ENCODE data around the gene BOD1L1. TPM values are rescaled to one million over a fixed set of nuclear protein-coding genes. Genes with fewer than 3 reads are reported as not detected.

BOD1L1 gene
- total RNA-seq, 2 donors from 2014 or later: 42.8 to 45.1 TPM

GRCh38 chr4:13611283-13611842, 16.2 kb downstream of the BOD1L1 start:
- H3K36me3 Mint-ChIP-seq (ENCODE audit: insufficient read depth in 2 of 2): peaks cover 10 to 37% of the 10 kb centered on the region in 2 donors
- no peak overlapping the region for H3K4me3 Mint-ChIP-seq
- ATAC-seq (replicated peaks in 1 of 2) (peak in 1 of 2 donors; percentile 28), DNase-seq (no peak)
- peak overlapping the region; percentile 50 for H3K27ac Mint-ChIP-seq
- no peaks in the 10 kb centered on the region for H3K9me3 Mint-ChIP-seq
- no peaks in the 10 kb centered on the region for H3K27me3 Mint-ChIP-seq (ENCODE audit: low read depth)
- H3K4me1 Mint-ChIP-seq (ENCODE audit: low read depth): peaks cover 10% of the 10 kb centered on the region

- no peaks in the 10 kb centered on the region for H3K4me1 Mint-ChIP-seq (ENCODE audit: low read depth)
- DNase-seq (no peak), ATAC-seq (replicated peaks in 1 of 2) (no peak)
- H3K27me3 Mint-ChIP-seq (ENCODE audit: low read depth): no peaks in the 10 kb centered on the region
- H3K27ac Mint-ChIP-seq: no peak overlapping the region
- H3K4me3 Mint-ChIP-seq: no peak overlapping the region
- H3K36me3 Mint-ChIP-seq (ENCODE audit: insufficient read depth in 2 of 2): peaks cover 23 to 47% of the 10 kb centered on the region in 2 donors
- no peaks in the 10 kb centered on the region for H3K9me3 Mint-ChIP-seq
Measured at GRCh38 chr4:13605330-13605729, 22.2 kb downstream of the BOD1L1 start.

- H3K27ac Mint-ChIP-seq: no peak overlapping the region
- H3K4me1 Mint-ChIP-seq (ENCODE audit: low read depth): no peaks in the 10 kb centered on the region
- peaks cover 21 to 34% of the 10 kb centered on the region in 2 donors for H3K36me3 Mint-ChIP-seq (ENCODE audit: insufficient read depth in 2 of 2)
- no peaks in the 10 kb centered on the region for H3K9me3 Mint-ChIP-seq
- H3K4me3 Mint-ChIP-seq: no peak overlapping the region
- DNase-seq (no peak), ATAC-seq (replicated peaks in 1 of 2) (no peak)
- no peaks in the 10 kb centered on the region for H3K27me3 Mint-ChIP-seq (ENCODE audit: low read depth)
Measured at GRCh38 chr4:13601848-13602247, 25.7 kb downstream of the BOD1L1 start.

GRCh38 chr4:13601048-13601447, 26.5 kb downstream of the BOD1L1 start:
- no peak for DNase-seq
- Mint-ChIP-seq H3K36me3 (ENCODE audit: insufficient read depth in 2 of 2) (peaks cover 23 to 30% of the 10 kb centered on the region in 2 donors), H3K27ac (no peak overlapping the region), H3K9me3 (no peaks in the 10 kb centered on the region), H3K27me3 (ENCODE audit: low read depth) (no peaks in the 10 kb centered on the region), H3K4me3 (no peak overlapping the region), H3K4me1 (ENCODE audit: low read depth) (no peaks in the 10 kb centered on the region)
- ATAC-seq (replicated peaks in 1 of 2): no peak

GRCh38 chr4:13599159-13599558, 28.4 kb downstream of the BOD1L1 start:
- Mint-ChIP-seq H3K4me3 (no peak overlapping the region), H3K9me3 (no peaks in the 10 kb centered on the region), H3K36me3 (ENCODE audit: insufficient read depth in 2 of 2) (peaks cover 18 to 26% of the 10 kb centered on the region in 2 donors), H3K27ac (no peak overlapping the region), H3K4me1 (ENCODE audit: low read depth) (no peaks in the 10 kb centered on the region), H3K27me3 (ENCODE audit: low read depth) (no peaks in the 10 kb centered on the region)
- no peak for DNase-seq
- no peak for ATAC-seq (replicated peaks in 1 of 2)

- no peak for ATAC-seq (replicated peaks in 1 of 2)
- H3K27ac Mint-ChIP-seq: no peak overlapping the region
- peaks cover 12 to 13% of the 10 kb centered on the region in 2 donors for H3K36me3 Mint-ChIP-seq (ENCODE audit: insufficient read depth in 2 of 2)
- DNase-seq: no peak
- H3K27me3 Mint-ChIP-seq (ENCODE audit: low read depth): no peaks in the 10 kb centered on the region
- no peaks in the 10 kb centered on the region for H3K9me3 Mint-ChIP-seq
- no peak overlapping the region for H3K4me3 Mint-ChIP-seq
- H3K4me1 Mint-ChIP-seq (ENCODE audit: low read depth): no peaks in the 10 kb centered on the region
Measured at GRCh38 chr4:13597604-13598003, 29.9 kb downstream of the BOD1L1 start.

- H3K4me1 Mint-ChIP-seq (ENCODE audit: low read depth): no peaks in the 10 kb centered on the region
- ATAC-seq (replicated peaks in 1 of 2) (no peak), DNase-seq (no peak)
- H3K9me3 Mint-ChIP-seq: no peaks in the 10 kb centered on the region
- no peaks in the 10 kb centered on the region for H3K27me3 Mint-ChIP-seq (ENCODE audit: low read depth)
- H3K36me3 Mint-ChIP-seq (ENCODE audit: insufficient read depth in 2 of 2): peaks cover 10 to 11% of the 10 kb centered on the region in 2 donors
- H3K4me3 Mint-ChIP-seq: no peak overlapping the region
- H3K27ac Mint-ChIP-seq: no peak overlapping the region
Measured at GRCh38 chr4:13597141-13597540, 30.4 kb downstream of the BOD1L1 start.

- Mint-ChIP-seq H3K36me3 (ENCODE audit: insufficient read depth in 2 of 2) (peaks cover 2 to 13% of the 10 kb centered on the region in 2 donors), H3K27me3 (ENCODE audit: low read depth) (no peaks in the 10 kb centered on the region), H3K4me1 (ENCODE audit: low read depth) (no peaks in the 10 kb centered on the region), H3K4me3 (no peak overlapping the region), H3K27ac (no peak overlapping the region), H3K9me3 (no peaks in the 10 kb centered on the region)
- no peak for ATAC-seq (replicated peaks in 1 of 2)
- DNase-seq: no peak
Measured at GRCh38 chr4:13592220-13592619, 35.3 kb downstream of the BOD1L1 start.

- no peaks in the 10 kb centered on the region for H3K27me3 Mint-ChIP-seq (ENCODE audit: low read depth)
- no peaks in the 10 kb centered on the region for H3K4me1 Mint-ChIP-seq (ENCODE audit: low read depth)
- DNase-seq (no peak), ATAC-seq (replicated peaks in 1 of 2) (no peak)
- H3K9me3 Mint-ChIP-seq: no peaks in the 10 kb centered on the region
- no peak overlapping the region for H3K4me3 Mint-ChIP-seq
- peaks cover 0 to 15% of the 10 kb centered on the region in 2 donors for H3K36me3 Mint-ChIP-seq (ENCODE audit: insufficient read depth in 2 of 2)
- H3K27ac Mint-ChIP-seq: no peak overlapping the region
Measured at GRCh38 chr4:13590766-13591165, 36.8 kb downstream of the BOD1L1 start.

GRCh38 chr4:13588954-13589353, 38.6 kb downstream of the BOD1L1 start:
- H3K27ac Mint-ChIP-seq: no peak overlapping the region
- H3K27me3 Mint-ChIP-seq (ENCODE audit: low read depth): no peaks in the 10 kb centered on the region
- H3K36me3 Mint-ChIP-seq (ENCODE audit: insufficient read depth in 2 of 2): peaks cover 2 to 14% of the 10 kb centered on the region in 2 donors
- no peaks in the 10 kb centered on the region for H3K9me3 Mint-ChIP-seq
- no peak for DNase-seq
- no peaks in the 10 kb centered on the region for H3K4me1 Mint-ChIP-seq (ENCODE audit: low read depth)
- ATAC-seq (replicated peaks in 1 of 2): no peak
- no peak overlapping the region for H3K4me3 Mint-ChIP-seq

- Mint-ChIP-seq H3K27ac (no peak overlapping the region), H3K27me3 (ENCODE audit: low read depth) (no peaks in the 10 kb centered on the region), H3K4me1 (ENCODE audit: low read depth) (no peaks in the 10 kb centered on the region), H3K36me3 (ENCODE audit: insufficient read depth in 2 of 2) (peaks cover 5 to 15% of the 10 kb centered on the region in 2 donors), H3K9me3 (no peaks in the 10 kb centered on the region), H3K4me3 (no peak overlapping the region)
- ATAC-seq (replicated peaks in 1 of 2): no peak
- no peak for DNase-seq
Measured at GRCh38 chr4:13584481-13584880, 43.0 kb downstream of the BOD1L1 start.

GRCh38 chr4:13580036-13580435, 47.5 kb downstream of the BOD1L1 start:
- peaks cover 6 to 13% of the 10 kb centered on the region in 2 donors for H3K36me3 Mint-ChIP-seq (ENCODE audit: insufficient read depth in 2 of 2)
- H3K4me1 Mint-ChIP-seq (ENCODE audit: low read depth): no peaks in the 10 kb centered on the region
- no peak overlapping the region for H3K4me3 Mint-ChIP-seq
- H3K9me3 Mint-ChIP-seq: no peaks in the 10 kb centered on the region
- no peak for ATAC-seq (replicated peaks in 1 of 2)
- H3K27ac Mint-ChIP-seq: no peak overlapping the region
- H3K27me3 Mint-ChIP-seq (ENCODE audit: low read depth): no peaks in the 10 kb centered on the region
- DNase-seq: no peak

GRCh38 chr4:13577660-13578059, 49.9 kb downstream of the BOD1L1 start:
- Mint-ChIP-seq H3K27me3 (ENCODE audit: low read depth) (no peaks in the 10 kb centered on the region), H3K4me3 (no peak overlapping the region), H3K27ac (no peak overlapping the region), H3K4me1 (ENCODE audit: low read depth) (no peaks in the 10 kb centered on the region), H3K36me3 (ENCODE audit: insufficient read depth in 2 of 2) (peaks cover 4 to 11% of the 10 kb centered on the region in 2 donors), H3K9me3 (no peaks in the 10 kb centered on the region)
- DNase-seq (no peak), ATAC-seq (replicated peaks in 1 of 2) (no peak)

GRCh38 chr4:13570916-13571315, 56.6 kb downstream of the BOD1L1 start:
- no peak overlapping the region for H3K27ac Mint-ChIP-seq
- no peak for ATAC-seq (replicated peaks in 1 of 2)
- DNase-seq: no peak
- peaks cover 3 to 16% of the 10 kb centered on the region in 2 donors for H3K36me3 Mint-ChIP-seq (ENCODE audit: insufficient read depth in 2 of 2)
- no peaks in the 10 kb centered on the region for H3K4me1 Mint-ChIP-seq (ENCODE audit: low read depth)
- H3K4me3 Mint-ChIP-seq: no peak overlapping the region
- no peaks in the 10 kb centered on the region for H3K9me3 Mint-ChIP-seq
- H3K27me3 Mint-ChIP-seq (ENCODE audit: low read depth): no peaks in the 10 kb centered on the region

Data from activated T-cell treated with anti-CD3 and anti-CD28 coated beads, Interleukin-2, amount 50 U/mL, for 72 hours (primary cell).